Measurements from ENCODE around the gene MEIS1.

- TF ChIP-seq CTCF (IDR thresholded peaks at IDR 0.05; ENCODE audit: extremely low read depth in 1 of 2, insufficient read depth in 1 of 2, low read depth in 1 of 2, low read length in 2 of 2) (no peak), EZH2 (IDR thresholded peaks at IDR 0.05; ENCODE audit: borderline replicate concordance, low read depth, low read length, severe bottlenecking) (no peak), POLR2A (IDR thresholded peaks at IDR 0.05; ENCODE audit: low read depth, low read length) (no peak), FOS (IDR thresholded peaks at IDR 0.05; ENCODE audit: borderline replicate concordance, insufficient read depth, low read length) (no peak), POLR2AphosphoS5 (IDR thresholded peaks at IDR 0.05; ENCODE audit: insufficient read depth, low read depth, low read length) (no peak), JUN (IDR thresholded peaks at IDR 0.05; ENCODE audit: borderline replicate concordance, insufficient read depth, insufficient read length, low read depth) (no peak), MAX (IDR thresholded peaks at IDR 0.05; ENCODE audit: insufficient read depth, insufficient read length) (no peak), GATA2 (IDR thresholded peaks at IDR 0.05; ENCODE audit: insufficient read depth, insufficient read length, low read depth, low read length) (no peak)
These were observed 20.0 kb upstream of the MEIS1 start for GRCh38 chr2:66414896-66415295.

All from endothelial cell of umbilical vein (primary cell).